ENCODE measurements around the gene HEPN1.

DNA sequence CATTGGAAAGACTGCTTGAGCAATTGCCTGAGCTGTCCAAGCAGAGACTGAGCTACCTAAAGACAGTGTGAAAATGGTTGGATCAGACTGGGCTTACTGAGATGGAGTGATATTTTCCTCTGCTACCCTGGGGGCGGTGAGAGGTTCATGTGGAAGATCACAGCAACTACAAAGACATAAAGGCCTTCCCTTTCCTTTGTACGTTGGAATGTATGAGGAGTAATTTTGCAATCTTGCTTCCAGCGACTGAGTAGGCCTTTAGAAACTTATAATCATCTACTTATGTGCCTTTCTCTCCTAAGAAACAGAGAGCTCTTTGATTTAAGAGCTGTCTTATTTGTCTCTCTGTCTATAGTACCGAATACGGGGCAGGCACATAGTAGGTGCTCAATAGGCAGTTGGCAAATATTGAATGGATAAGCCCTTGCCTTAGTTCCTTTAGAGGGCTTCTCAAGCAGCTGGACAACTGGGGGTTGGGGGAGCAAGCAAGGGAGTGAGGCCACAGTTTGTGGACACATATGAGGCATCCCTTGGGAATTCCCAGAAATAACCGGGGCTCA lies 19.2 kb downstream of the HEPN1 start:
- TF ChIP-seq, protein P1, sequence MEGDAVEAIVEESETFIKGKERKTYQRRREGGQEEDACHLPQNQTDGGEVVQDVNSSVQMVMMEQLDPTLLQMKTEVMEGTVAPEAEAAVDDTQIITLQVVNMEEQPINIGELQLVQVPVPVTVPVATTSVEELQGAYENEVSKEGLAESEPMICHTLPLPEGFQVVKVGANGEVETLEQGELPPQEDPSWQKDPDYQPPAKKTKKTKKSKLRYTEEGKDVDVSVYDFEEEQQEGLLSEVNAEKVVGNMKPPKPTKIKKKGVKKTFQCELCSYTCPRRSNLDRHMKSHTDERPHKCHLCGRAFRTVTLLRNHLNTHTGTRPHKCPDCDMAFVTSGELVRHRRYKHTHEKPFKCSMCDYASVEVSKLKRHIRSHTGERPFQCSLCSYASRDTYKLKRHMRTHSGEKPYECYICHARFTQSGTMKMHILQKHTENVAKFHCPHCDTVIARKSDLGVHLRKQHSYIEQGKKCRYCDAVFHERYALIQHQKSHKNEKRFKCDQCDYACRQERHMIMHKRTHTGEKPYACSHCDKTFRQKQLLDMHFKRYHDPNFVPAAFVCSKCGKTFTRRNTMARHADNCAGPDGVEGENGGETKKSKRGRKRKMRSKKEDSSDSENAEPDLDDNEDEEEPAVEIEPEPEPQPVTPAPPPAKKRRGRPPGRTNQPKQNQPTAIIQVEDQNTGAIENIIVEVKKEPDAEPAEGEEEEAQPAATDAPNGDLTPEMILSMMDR (IDR thresholded peaks at IDR 0.05; ENCODE audit: insufficient read depth, low read length, poor library complexity, severe bottlenecking): no peak
- TF ChIP-seq EZH2phosphoT487 (conservative IDR thresholded peaks at IDR 0.05; ENCODE audit: low read length): no peak

All from SU-DHL-6 (cell line).